ENCODE results near the gene LST1. TPM values are rescaled to one million over a fixed set of nuclear protein-coding genes. Genes with fewer than 3 reads are reported as not detected.
A peak's percentile ranks its signal among the peaks of the same experiment; 100 is the strongest.

LST1 gene
- total and polyA plus RNA-seq, 2 of the 8 experiments (the other 6 are each of a cell fraction or from before 2014, with no cell fraction given) = not detected

GRCh38 chr6:31610968-31611367, 24.9 kb downstream of the LST1 start:
- H3K9me3 ChIP-seq (ENCODE audit: insufficient read depth in 2 of 2, low read depth in 1 of 2, low read length in 1 of 2) = no peaks in the 10 kb centered on the region
- no peak overlapping the region for H4K5ac ChIP-seq (ENCODE audit: insufficient read length, low read depth, low read length)
- H3K9ac ChIP-seq (replicated peaks in 1 of 4; ENCODE audit: extremely low read depth in 1 of 4, low read depth in 3 of 4, low read length in 3 of 4) = no peak overlapping the region
- H2AK5ac ChIP-seq (ENCODE audit: low read depth, low read length) = 0 out of 2 replicates have a peak overlapping the region, but pooled peaks have one; percentile 39
- no peaks in the 10 kb centered on the region for H3K27me3 ChIP-seq (replicated peaks in 1 of 4; ENCODE audit: control insufficient read depth in 3 of 4, extremely low read depth in 1 of 4, insufficient read depth in 3 of 4, low read length in 3 of 4)
- CTCF ChIA-PET (ENCODE audit: partially characterized antibody) = interaction anchor here (6.2 to 21.1 kb wide), 2 partner anchors 13 to 61 kb away, joined by 63 to 613 read pairs; partner anchors contain the start of genes ATP6V1G2, DDX39B and NFKBIL1
- H3K4ac ChIP-seq (replicated peaks; ENCODE audit: insufficient read length, low read depth, low read length) = no peak overlapping the region
- H4K91ac ChIP-seq (replicated peaks; ENCODE audit: insufficient read length, low read length) = no peak overlapping the region
- no peak overlapping the region for H2BK15ac ChIP-seq (ENCODE audit: low read length)
- peak overlapping the region; percentile 54 for H2BK120ac ChIP-seq (replicated peaks; ENCODE audit: low read depth, low read length)
- no peak overlapping the region for H3K14ac ChIP-seq (ENCODE audit: insufficient read length)
- 0 out of 2 replicates have a peak overlapping the region, but pooled peaks have one; percentile 80 for H2BK20ac ChIP-seq (ENCODE audit: low read length)
- no peak overlapping the region for H2AFZ ChIP-seq (ENCODE audit: low read length)
- no peak overlapping the region for H3K56ac ChIP-seq (replicated peaks; ENCODE audit: insufficient read length, low read depth, low read length)
- POLR2A ChIA-PET (ENCODE audit: partially characterized antibody) = interaction anchor here (0.7 to 2.7 kb wide), 7 partner anchors 8 to 73 kb away, joined by 3 to 8 read pairs (median 3); no protein-coding TSS in a partner anchor
- no peak overlapping the region for H3K4me3 ChIP-seq (ENCODE audit: extremely low read depth in 1 of 4, insufficient read depth in 2 of 4, low read depth in 3 of 4, low read length in 4 of 4)
- H3K23me2 ChIP-seq (ENCODE audit: low read depth, low read length) = no peaks in the 10 kb centered on the region
- H3K79me2 ChIP-seq (ENCODE audit: control insufficient read depth in 1 of 2, insufficient read depth in 2 of 2, low read length in 2 of 2) = no peaks in the 10 kb centered on the region
- FAIRE-seq (no peak), DNase-seq (ENCODE audit: low read depth in 1 of 2, low spot score in 2 of 2) (no peak)
- H3K27ac ChIP-seq (ENCODE audit: low read depth, low read length) = no peak overlapping the region
- no peak overlapping the region for H3K23ac ChIP-seq (ENCODE audit: insufficient read length)
- H4K20me1 ChIP-seq (replicated peaks in 1 of 2; ENCODE audit: control insufficient read depth in 1 of 2, insufficient read depth in 2 of 2, low read length in 2 of 2) = no peaks in the 10 kb centered on the region
- no peak overlapping the region for H3K4me2 ChIP-seq (ENCODE audit: insufficient read depth in 1 of 2, low read depth in 2 of 2, low read length in 2 of 2)
- no peaks in the 10 kb centered on the region for H3K36me3 ChIP-seq (ENCODE audit: control insufficient read depth in 2 of 4, insufficient read depth in 4 of 4, low read length in 3 of 4)
- no peak overlapping the region for H2BK5ac ChIP-seq (ENCODE audit: low read depth, low read length)
- H4K8ac ChIP-seq (ENCODE audit: extremely low read depth, insufficient read depth, low read length) = no peak overlapping the region
- 93% methylated on average over 4 of the region's 4 CpGs; no CpG with 5 or more reads in 1 of the 2 experiments for WGBS, 2 experiments (ENCODE audit: extremely low coverage in 1 of 2, insufficient coverage in 1 of 2, insufficient read length in 1 of 2, insufficient replicate concordance in 2 of 2, low coverage in 1 of 2, low lambda C conversion rate in 2 of 2, missing lambda C conversion rate in 1 of 2)
- H3K18ac ChIP-seq (ENCODE audit: extremely low read depth, low read length) = no peak overlapping the region
- no peak overlapping the region; the same call in 1 of the 2 replicates for H2BK12ac ChIP-seq (ENCODE audit: low read depth, low read length)
- H3K4me1 ChIP-seq (replicated peaks in 1 of 4; ENCODE audit: control insufficient read depth in 3 of 4, insufficient read depth in 4 of 4, low read length in 3 of 4) = peaks cover 2 to 10% (median 4%) of the 10 kb centered on the region in 4 experiments; a peak in 6 of 7 replicates
- no peaks in the 10 kb centered on the region for H3K79me1 ChIP-seq (ENCODE audit: low read depth, low read length)
- TF ChIP-seq EZH2 (IDR thresholded peaks at IDR 0.05; ENCODE audit: low read depth, low read length, severe bottlenecking) = no peak
- TF ChIP-seq TAF1 (IDR thresholded peaks at IDR 0.05; ENCODE audit: low read depth, low read length) = no peak
- no peak for TF ChIP-seq CBX8 (IDR thresholded peaks at IDR 0.05; ENCODE audit: borderline replicate concordance, low read depth, low read length)
- TF ChIP-seq EGR1 (IDR thresholded peaks at IDR 0.05; ENCODE audit: borderline replicate concordance, low read depth, low read length) = no peak
- TF ChIP-seq MAX (IDR thresholded peaks at IDR 0.05) = no peak
- TF ChIP-seq SP1 (IDR thresholded peaks at IDR 0.05; ENCODE audit: low read depth, low read length) = no peak
- no peak for TF ChIP-seq FOSL1 (IDR thresholded peaks at IDR 0.05; ENCODE audit: insufficient read depth, low read depth, low read length)
- TF ChIP-seq RNF2 (IDR thresholded peaks at IDR 0.05; ENCODE audit: borderline replicate concordance, low read depth, low read length, missing control alignments, poor library complexity, severe bottlenecking) = no peak
- no peak for TF ChIP-seq NANOG (IDR thresholded peaks at IDR 0.05; ENCODE audit: insufficient read depth, low read depth, low read length, poor library complexity, severe bottlenecking)
- no peak for TF ChIP-seq JUND (IDR thresholded peaks at IDR 0.05; ENCODE audit: low read length)
- no peak for TF ChIP-seq SUZ12 (IDR thresholded peaks at IDR 0.05; ENCODE audit: low read length)
- no peak for TF ChIP-seq BCL11A (IDR thresholded peaks at IDR 0.05; ENCODE audit: low read depth in 2 of 2, low read length in 2 of 2)
